ENCODE measurements around the gene SPOCK3.

DNA sequence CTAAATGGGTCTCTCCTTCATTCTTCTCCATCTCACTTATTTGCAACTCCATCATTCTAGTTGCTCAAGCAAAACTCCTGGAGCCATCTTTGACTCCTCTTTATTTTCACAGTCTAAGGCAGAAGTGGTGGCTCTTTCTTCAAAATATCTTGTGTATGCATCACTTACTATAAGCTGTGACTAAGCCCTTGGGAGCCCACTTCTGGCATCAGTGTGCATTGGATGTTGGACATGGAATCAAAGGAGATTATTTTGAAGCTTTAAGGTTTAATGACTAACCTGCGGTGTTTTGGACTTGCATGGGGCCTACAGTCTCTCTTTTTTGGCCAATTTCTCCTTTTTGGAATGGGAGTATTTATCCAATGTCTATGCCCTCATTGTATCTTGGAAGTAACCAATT lies 276.8 kb downstream of the SPOCK3 start:
- TF ChIP-seq, protein P1, sequence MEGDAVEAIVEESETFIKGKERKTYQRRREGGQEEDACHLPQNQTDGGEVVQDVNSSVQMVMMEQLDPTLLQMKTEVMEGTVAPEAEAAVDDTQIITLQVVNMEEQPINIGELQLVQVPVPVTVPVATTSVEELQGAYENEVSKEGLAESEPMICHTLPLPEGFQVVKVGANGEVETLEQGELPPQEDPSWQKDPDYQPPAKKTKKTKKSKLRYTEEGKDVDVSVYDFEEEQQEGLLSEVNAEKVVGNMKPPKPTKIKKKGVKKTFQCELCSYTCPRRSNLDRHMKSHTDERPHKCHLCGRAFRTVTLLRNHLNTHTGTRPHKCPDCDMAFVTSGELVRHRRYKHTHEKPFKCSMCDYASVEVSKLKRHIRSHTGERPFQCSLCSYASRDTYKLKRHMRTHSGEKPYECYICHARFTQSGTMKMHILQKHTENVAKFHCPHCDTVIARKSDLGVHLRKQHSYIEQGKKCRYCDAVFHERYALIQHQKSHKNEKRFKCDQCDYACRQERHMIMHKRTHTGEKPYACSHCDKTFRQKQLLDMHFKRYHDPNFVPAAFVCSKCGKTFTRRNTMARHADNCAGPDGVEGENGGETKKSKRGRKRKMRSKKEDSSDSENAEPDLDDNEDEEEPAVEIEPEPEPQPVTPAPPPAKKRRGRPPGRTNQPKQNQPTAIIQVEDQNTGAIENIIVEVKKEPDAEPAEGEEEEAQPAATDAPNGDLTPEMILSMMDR (conservative IDR thresholded peaks at IDR 0.05; ENCODE audit: low read length) = no peak
- TF ChIP-seq EZH2phosphoT487 (IDR thresholded peaks at IDR 0.05; ENCODE audit: borderline replicate concordance, low read depth, low read length) = no peak
